NK-92 (cell line): ENCODE measurements around the gene CNN2.

Source experiments
- DNase-seq: peaks from one replicate; lab custom pipeline; 2025; ENCODE audit not compliant: unreplicated experiment; lab: John Stamatoyannopoulos, UW

The CNN2 gene

DNA sequence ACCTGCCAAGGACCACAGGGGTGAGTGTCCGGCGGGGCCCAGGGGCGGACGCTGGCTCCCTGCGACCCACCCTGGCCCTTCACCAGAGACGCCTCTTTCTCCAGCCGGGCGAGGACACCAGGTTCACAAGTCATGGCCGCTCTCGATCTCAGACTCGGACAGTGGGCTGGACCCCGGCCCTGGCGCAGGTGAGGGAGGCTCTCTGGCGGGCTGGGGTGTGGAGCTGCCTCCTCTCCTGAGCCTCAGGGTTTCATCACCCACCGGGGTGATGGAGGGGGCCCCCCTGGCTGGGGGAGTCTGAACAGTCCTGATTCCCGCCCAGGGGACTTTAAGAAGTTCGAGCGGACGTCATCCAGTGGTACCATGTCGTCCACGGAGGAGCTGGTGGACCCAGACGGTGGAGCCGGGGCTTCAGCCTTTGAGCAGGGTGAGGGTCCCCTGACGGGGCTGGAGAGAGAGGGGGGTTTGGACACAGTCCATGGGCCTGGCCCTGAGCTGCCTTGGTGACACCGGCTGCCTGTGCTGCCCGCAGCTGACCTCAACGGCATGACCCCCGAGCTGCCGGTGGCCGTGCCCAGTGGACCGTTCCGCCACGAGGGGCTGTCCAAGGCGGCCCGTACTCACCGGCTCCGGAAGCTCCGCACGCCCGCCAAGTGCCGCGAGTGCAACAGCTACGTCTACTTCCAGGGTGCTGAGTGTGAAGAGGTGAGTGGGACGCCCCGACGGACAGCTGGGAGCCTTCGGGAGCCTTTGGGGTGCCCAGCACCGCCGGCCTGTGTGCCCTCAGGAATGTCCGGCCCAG is 54.2 kb downstream of the CNN2 start:
- no peak for DNase-seq

DNA sequence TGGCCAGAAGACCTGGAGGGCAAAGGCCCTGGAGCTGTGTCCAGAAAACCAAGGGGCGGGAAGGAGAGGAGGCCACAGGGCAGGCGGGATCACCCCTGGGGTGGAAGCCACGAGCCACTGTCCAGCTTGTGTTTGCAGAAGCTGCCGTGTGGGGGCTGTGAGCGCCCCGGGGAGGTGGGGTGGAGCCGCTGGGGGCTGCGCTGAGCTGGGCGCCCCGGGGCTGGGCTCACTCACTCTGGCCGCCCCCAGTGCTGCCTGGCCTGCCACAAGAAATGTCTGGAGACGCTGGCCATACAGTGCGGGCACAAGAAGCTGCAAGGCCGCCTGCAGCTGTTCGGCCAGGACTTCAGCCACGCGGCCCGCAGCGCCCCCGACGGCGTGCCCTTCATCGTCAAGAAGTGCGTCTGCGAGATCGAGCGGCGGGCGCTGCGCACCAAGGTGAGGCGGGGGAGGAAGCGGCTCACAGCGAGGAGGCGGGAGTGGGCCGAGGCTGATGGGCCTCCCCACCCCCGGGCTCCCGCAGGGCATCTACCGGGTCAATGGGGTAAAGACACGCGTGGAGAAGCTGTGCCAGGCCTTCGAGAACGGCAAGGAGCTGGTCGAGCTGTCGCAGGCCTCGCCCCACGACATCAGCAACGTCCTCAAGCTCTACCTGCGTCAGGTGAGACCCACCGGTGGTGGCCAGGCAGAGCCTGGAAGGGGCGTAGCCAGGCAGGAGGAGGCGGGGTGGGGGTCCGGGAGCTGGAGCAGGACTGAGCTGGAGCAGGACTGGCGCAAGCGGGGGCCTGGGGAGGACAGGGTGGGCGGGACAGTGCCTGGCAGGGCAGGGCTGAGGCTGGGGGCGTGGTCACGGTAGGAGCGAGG is 55.1 kb downstream of the CNN2 start:
- DNase-seq = no peak

DNA sequence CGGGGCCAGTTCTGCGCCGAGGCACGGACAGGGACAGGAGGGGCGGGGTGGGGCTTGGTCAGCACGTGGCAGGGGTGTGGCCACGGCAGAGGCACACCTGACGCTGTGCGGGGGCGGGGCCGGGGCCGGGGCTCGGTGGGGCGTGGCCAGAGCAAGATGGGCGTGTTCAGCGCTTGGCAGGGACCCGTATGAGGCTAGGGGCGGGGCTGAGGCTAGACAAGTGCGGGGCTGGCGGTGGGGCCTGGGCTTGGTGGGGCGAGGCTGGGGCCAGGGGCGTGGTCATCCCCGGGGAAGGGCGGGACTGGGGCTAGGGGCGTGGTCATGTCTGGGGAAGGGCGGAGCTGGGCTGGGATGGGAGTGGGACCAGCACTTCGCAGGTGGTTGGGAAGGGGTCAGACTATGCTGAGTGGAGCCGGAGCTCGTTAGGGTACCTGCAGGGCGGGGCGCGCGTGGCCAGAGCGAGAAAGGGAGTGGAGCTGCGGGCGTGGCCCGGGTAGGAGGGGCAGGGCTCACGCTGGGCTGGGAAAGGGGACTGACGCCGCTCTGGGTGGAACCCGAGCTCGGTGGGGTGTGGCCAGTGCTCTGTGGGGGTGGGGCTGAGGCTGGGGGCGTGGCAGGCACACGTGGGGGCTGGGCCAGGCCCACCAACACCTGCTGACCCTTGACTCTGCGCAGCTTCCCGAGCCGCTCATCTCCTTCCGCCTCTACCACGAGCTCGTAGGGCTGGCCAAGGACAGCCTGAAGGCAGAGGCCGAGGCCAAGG is 55.9 kb downstream of the CNN2 start:
- DNase-seq = no peak

DNA sequence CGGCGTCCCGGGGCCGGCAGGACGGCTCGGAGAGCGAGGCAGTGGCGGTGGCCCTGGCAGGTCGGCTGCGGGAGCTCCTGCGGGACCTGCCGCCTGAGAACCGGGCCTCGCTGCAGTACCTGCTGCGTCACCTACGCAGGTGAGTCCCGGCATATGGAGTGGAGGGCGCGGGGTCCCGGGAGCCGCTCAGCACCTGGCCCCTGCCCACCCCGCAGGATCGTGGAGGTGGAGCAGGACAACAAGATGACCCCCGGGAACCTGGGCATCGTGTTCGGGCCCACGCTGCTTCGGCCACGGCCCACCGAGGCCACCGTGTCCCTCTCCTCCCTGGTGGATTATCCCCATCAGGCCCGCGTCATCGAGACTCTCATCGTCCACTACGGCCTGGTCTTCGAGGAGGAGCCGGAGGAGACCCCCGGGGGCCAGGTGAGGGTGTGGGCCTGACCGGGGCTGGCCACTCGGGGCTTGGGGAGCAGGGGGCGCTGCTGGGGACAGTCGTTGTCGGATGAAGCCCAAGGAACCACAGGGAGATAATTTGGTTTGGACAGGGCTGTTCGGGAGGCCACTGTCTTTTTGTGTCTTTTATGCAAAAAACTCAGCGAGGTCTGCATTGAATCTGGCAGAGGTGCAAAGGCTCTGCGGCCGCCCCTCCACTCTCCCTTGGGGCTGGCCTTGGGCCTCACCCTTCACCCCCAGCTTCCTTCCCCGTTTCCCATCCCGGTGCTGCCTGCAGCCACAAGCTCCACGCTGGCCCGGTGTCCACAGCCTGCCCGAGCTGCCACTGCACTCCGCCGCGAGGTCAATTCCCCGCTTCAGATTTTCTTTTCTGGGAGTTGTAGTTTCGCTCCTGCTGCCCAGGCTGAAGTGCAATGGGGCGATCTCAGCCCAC is 56.8 kb downstream of the CNN2 start:
- no peak for DNase-seq

DNA sequence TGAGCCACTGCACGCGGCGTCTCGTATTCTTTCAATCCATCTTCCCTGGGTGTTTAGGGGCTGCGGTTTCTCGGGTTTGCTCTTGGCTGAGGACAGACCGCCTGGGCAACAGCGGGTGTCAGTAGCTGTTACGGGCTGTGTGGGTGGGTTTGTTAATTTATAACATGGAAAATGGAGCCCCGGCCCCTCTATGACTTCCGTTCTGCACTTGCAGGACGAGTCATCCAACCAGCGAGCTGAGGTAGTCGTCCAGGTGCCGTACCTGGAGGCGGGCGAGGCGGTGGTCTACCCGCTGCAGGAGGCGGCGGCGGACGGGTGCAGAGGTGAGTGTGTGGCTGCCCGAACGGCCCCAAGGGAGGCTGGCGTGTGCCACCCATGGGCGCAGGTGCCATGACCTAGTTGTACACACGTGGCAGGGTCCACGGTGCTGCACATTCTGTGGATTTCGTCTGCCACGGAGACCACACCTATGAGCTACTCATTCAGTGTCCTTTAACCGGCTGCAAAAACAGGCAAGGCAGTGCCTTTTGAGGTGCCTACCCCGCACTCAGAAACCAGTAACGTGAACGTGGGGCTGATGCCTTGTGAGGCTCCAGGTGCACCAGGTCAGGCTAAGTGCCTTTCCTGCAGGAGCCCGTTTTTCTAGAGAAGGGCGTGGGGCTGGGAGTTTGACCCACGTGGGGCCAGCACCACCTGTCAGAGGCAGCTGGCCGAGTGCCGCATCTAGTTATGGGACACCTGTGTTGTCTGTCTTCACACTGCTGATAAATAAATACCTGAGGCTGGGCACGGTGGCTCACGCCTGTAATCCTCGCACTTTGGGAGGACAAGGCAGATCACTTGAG is 57.8 kb downstream of the CNN2 start:
- no peak for DNase-seq

GRCh38 chr19:1085053-1085658 is 58.7 kb downstream of the CNN2 start:
- no peak for DNase-seq

DNA sequence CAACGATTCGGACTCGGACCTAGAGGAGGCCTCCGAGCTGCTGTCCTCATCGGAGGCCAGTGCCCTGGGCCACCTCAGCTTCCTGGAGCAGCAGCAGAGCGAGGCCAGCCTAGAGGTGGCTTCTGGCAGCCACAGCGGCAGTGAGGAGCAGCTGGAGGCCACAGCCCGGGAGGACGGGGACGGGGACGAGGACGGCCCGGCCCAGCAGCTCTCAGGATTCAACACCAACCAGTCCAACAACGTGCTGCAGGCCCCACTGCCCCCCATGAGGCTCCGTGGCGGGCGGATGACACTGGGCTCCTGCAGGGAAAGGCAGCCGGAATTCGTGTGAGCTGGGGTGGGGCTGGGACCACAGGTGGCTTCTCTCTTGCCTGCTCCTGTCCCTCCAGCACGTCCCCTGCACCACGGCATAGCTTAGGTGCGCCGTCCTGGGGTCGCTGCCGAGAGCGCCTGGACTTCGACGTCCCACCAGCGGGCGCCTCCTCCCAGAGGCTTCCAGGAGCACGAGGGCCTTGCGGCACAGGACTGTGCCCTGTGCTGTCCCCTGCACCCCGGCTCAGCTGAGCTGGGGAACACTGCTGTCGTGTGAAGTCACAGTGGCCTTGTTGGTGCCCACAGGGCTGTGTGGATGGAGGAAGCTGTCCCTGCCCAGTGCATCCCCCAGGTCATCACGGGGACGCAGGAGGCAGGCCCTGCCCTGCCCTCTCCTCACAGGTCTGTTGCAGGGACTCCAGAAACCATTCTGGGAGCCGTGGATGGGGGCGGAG is 59.5 kb downstream of the CNN2 start:
- DNase-seq = no peak

GRCh38 chr19:1086613-1087012 is 60.2 kb downstream of the CNN2 start:
- no peak for DNase-seq

GRCh38 chr19:1087813-1088415 is 61.5 kb downstream of the CNN2 start:
- DNase-seq = no peak

- DNase-seq = no peak
These were observed 62.1 kb downstream of the CNN2 start for GRCh38 chr19:1088416-1089010.
